Measurements from ENCODE around the gene CDHR5. TPM values are rescaled to one million over a fixed set of nuclear protein-coding genes. Genes with fewer than 3 reads are reported as not detected.

CDHR5 gene
- polyA plus RNA-seq, 3 donors, result 0.39 to 0.74 TPM; not detected in 1

DNA sequence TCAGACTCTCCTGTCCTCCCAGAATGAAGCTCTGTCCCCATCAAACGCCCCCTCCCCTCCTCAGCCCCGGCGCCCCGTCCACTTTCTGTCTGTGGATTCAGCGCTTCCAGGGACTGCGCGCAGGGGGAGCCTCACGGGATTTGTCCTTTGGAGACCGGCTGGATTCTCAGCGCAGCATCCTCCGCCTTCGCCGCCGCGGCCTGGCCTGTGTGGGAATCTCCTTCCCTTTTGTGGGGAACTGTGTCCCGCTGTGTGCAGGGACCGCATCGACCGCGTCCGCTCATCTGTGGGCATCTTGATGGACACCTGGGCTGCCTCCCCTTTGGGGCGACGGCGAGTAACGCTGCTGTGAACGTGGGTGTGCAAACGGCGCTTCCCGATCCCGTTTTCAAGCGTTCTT lies 3.3 kb upstream of the CDHR5 start:
- 91 to 95% (median 94%) methylated on average over 31 of the region's 31 CpGs for WGBS, 3 donors
- no peak overlapping the region for H3K27ac ChIP-seq (ENCODE audit: low read depth, low read length)

GRCh38 chr11:627308-627576 lies 2.5 kb upstream of the CDHR5 start:
- 18 to 38% (median 25%) methylated on average over 7 to 28 of the region's 28 CpGs for WGBS, 3 donors
- H3K27ac ChIP-seq (ENCODE audit: low read depth, low read length), result no peak overlapping the region

GRCh38 chr11:626475-627307 lies 1.9 kb upstream of the CDHR5 start, which contains the start of gene SCT:
SCT (minus strand) TSS chr11:627181; CDS start chr11:627143, 38 bp downstream.
- H3K27ac ChIP-seq (ENCODE audit: low read depth, low read length), result no peak within 1 kb of the TSS
- 10 to 20% (median 10%) methylated on average over 34 to 71 of the region's 72 CpGs for WGBS, 3 donors

- WGBS, 3 donors, result 67 to 78% (median 77%) methylated on average over 20 to 22 of the region's 22 CpGs
These were observed 997 bp upstream of the CDHR5 start for GRCh38 chr11:625636-626268.

DNA sequence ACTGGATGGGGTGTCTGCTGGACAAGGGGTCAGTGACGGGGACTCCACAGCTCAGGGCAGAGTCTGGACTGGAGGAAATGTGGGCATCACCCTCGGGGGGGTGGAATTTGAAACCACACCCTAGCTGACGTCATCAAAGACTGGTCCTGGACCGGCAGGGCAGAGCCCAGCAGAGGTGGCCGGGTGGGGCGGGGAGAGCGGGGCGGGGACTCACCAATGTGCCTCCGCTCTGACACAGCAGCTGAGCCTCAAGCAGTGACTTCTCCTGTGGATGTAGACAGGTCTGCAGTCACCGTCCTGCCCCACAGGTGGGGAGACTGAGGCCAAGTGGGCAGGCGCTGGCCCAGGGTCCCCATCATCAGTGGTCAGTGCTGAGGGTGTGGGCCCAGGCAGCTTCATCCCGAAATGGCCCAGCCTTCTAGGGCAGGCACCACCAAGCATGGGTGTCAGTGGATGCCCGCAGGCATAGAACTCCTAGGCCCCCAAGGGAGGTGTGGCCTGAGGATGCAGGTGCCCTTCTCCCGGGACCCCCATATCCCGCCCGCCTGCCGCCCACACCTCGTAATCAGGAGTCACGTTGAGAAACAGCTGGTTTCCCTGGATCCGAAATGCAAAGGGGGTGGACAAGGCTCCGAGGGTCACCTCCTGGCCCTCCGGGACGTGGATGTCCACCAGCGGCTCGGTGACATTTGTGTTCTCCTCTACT lies 603 bp downstream of the CDHR5 start:
- no peak overlapping the region for H3K27ac ChIP-seq (ENCODE audit: low read depth, low read length)
- 79 to 82% (median 81%) methylated on average over 24 to 25 of the region's 25 CpGs for WGBS, 3 donors

More at GRCh38 chr11:625636-626268, 997 bp upstream of the CDHR5 start:
- no peak overlapping the region for H3K27ac ChIP-seq (ENCODE audit: low read depth, low read length)

GRCh38 chr11:623349-623869 lies 1.3 kb downstream of the CDHR5 start:
- 81 to 85% (median 84%) methylated on average over 15 of the region's 15 CpGs for WGBS, 3 donors

GRCh38 chr11:621838-622237 lies 2.9 kb downstream of the CDHR5 start:
- no peak overlapping the region for H3K27ac ChIP-seq (ENCODE audit: low read depth, low read length)
- 87 to 90% (median 88%) methylated on average over 25 to 27 of the region's 27 CpGs for whole genome bisulfite sequencing, 3 donors

More at GRCh38 chr11:623349-623869, 1.3 kb downstream of the CDHR5 start:
- H3K27ac ChIP-seq (ENCODE audit: low read depth, low read length), result no peak overlapping the region

- 70 to 76% (median 76%) methylated on average over 43 to 45 of the region's 45 CpGs for whole genome bisulfite sequencing, 3 donors
- H3K27ac ChIP-seq (ENCODE audit: low read depth, low read length), result no peak overlapping the region
These were observed 3.6 kb downstream of the CDHR5 start for GRCh38 chr11:620935-621814.

DNA sequence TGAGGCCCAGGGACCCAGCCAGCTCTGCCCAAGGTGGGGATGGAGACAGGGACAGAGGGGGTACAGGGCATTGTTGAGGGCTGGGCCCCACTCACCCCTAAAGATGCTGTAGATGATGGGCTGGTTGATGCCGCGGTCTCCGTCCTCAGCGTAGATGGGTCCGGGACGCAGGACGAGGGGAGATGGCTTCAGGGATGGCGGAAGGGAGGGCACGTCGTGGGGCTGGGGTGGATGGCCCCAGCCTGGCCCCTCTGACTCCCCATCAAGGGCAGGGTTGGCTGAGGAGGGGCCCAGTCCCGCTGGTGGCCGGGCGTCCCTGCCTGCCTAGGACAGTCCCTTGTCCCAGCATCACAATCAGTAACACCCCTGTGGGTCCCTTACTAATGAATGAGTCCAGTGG lies 4.6 kb downstream of the CDHR5 start:
- WGBS, 3 donors, result 95 to 97% (median 96%) methylated on average over 13 of the region's 13 CpGs
- no peak overlapping the region for H3K27ac ChIP-seq (ENCODE audit: low read depth, low read length)

- WGBS, 3 donors, result 95% methylated on average over 17 to 22 of the region's 22 CpGs
- no peak overlapping the region for H3K27ac ChIP-seq (ENCODE audit: low read depth, low read length)
These were observed 5.1 kb downstream of the CDHR5 start for GRCh38 chr11:619628-620050.

GRCh38 chr11:618856-619627 lies 5.7 kb downstream of the CDHR5 start:
- 90 to 93% (median 93%) methylated on average over 21 to 24 of the region's 24 CpGs for WGBS, 3 donors
- no peak overlapping the region for H3K27ac ChIP-seq (ENCODE audit: low read depth, low read length)

DNA sequence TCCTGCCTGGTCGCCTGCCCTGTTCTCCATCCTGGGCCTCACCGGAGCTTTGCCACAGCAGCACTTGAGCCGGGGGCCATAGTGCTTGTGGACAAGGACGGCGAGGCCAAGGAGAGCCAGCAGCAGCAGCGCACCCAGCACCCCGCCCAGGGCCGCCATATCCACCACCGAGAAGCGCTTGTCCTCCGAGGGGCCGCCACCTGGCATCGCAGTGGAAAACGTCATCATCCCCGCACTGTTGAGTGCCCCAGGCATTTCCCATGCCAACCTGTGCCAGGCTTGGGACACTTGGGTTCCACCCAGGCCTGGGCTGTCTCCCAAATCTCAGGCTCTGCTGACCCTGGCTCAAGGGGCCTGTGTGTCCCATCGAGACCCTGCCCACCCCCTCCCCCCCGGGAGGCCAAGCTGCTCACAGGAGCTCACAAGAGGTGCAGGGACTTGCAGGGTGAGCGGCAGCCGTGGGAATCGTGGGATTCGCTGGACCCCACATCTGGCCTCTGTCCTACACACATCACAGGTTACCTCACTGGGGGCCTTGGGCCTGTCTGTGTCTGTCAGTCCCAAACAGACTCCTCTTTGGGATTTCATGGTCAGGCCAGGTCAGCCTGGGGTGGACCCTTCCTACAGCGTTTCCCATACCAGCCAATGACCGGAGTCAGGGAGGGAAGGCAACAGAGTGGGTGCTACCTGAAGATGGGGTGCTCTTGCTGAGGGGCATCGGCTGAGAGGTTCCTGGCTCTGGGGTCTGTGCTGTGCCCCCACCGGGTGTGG lies 6.7 kb downstream of the CDHR5 start:
- no peak overlapping the region for H3K27ac ChIP-seq (ENCODE audit: low read depth, low read length)
- 93 to 96% (median 94%) methylated on average over 23 to 25 of the region's 25 CpGs for WGBS, 3 donors

- H3K27ac ChIP-seq (ENCODE audit: low read depth, low read length), result no peak overlapping the region
- 92 to 93% (median 92%) methylated on average over 51 to 57 of the region's 57 CpGs for WGBS, 3 donors
These were observed 7.4 kb downstream of the CDHR5 start for GRCh38 chr11:617199-617911.

GRCh38 chr11:616320-617198 lies 8.2 kb downstream of the CDHR5 start:
- no peak overlapping the region for H3K27ac ChIP-seq (ENCODE audit: low read depth, low read length)
- 66 to 85% (median 72%) methylated on average over 36 to 39 of the region's 39 CpGs for WGBS, 3 donors
